ENCODE results near the gene RAP1A. TPM values are rescaled to one million over a fixed set of nuclear protein-coding genes. Genes with fewer than 3 reads are reported as not detected.

The RAP1A gene
- total and polyA plus RNA-seq, 2 experiments from 2014 or later = 37.6 to 40.0 TPM

- H3K9me2 ChIP-seq (ENCODE audit: insufficient read depth) = no peaks in the 10 kb centered on the region
- peaks cover 11% of the 10 kb centered on the region; the same call in 1 of the 2 replicates for H3F3A ChIP-seq (ENCODE audit: insufficient read depth)
- H3K4me2 ChIP-seq (ENCODE audit: unreplicated experiment) = no peak overlapping the region
- H3K4me1 ChIP-seq (ENCODE audit: insufficient read depth) = peaks cover 14% of the 10 kb centered on the region
- H3K4me3 ChIP-seq = no peak overlapping the region
- H3K9ac ChIP-seq = no peak overlapping the region
- in situ Hi-C loops (cut with MboI) = no loop called here
- peaks cover 2% of the 10 kb centered on the region; the same call in 1 of the 2 replicates for H3K36me3 ChIP-seq (ENCODE audit: low read depth)
- no peaks in the 10 kb centered on the region for H3K79me2 ChIP-seq (ENCODE audit: insufficient read depth)
- H3K27ac ChIP-seq = no peak overlapping the region
- no peaks in the 10 kb centered on the region for H3K27me3 ChIP-seq (replicated peaks; ENCODE audit: insufficient read depth)
- H4K20me1 ChIP-seq (ENCODE audit: insufficient read depth) = no peaks in the 10 kb centered on the region
- WGBS, 2 experiments (ENCODE audit: low coverage in 1 of 2, low lambda C conversion rate in 2 of 2, missing lambda C conversion rate in 2 of 2) = 89 to 93% methylated on average over 5 of the region's 5 CpGs
- no peak overlapping the region for H2AFZ ChIP-seq
- no peaks in the 10 kb centered on the region for H3K9me3 ChIP-seq (ENCODE audit: low read depth)
- no peak for DNase-seq
- TF ChIP-seq EZH2phosphoT487 (IDR thresholded peaks at IDR 0.05; ENCODE audit: insufficient read depth, low read depth) = no peak
Observed at GRCh38 chr1:111719135-111719534, 99.5 kb downstream of the RAP1A start.

- H3K36me3 ChIP-seq (ENCODE audit: low read depth) = no peaks in the 10 kb centered on the region
- no peak for DNase-seq
- H4K20me1 ChIP-seq (ENCODE audit: insufficient read depth) = no peaks in the 10 kb centered on the region
- WGBS, 2 experiments (ENCODE audit: low coverage in 1 of 2, low lambda C conversion rate in 2 of 2, missing lambda C conversion rate in 2 of 2) = 84 to 85% methylated on average over 4 of the region's 4 CpGs
- no peak overlapping the region for H3K27ac ChIP-seq
- H3K4me2 ChIP-seq (ENCODE audit: unreplicated experiment) = no peak overlapping the region
- H3K4me3 ChIP-seq = no peak overlapping the region
- H3K79me2 ChIP-seq (ENCODE audit: insufficient read depth) = no peaks in the 10 kb centered on the region
- H3K9me2 ChIP-seq (ENCODE audit: insufficient read depth) = no peaks in the 10 kb centered on the region
- H3K4me1 ChIP-seq (ENCODE audit: insufficient read depth) = peaks cover 14% of the 10 kb centered on the region
- H2AFZ ChIP-seq = no peak overlapping the region
- TF ChIP-seq EZH2 (IDR thresholded peaks at IDR 0.05; ENCODE audit: insufficient read depth, poor library complexity, severe bottlenecking) (no peak), EZH2phosphoT487 (IDR thresholded peaks at IDR 0.05; ENCODE audit: insufficient read depth, low read depth) (no peak)
- in situ Hi-C loops (cut with MboI) = no loop called here
- H3K9me3 ChIP-seq (ENCODE audit: low read depth) = no peaks in the 10 kb centered on the region
- no peaks in the 10 kb centered on the region for H3K27me3 ChIP-seq (replicated peaks; ENCODE audit: insufficient read depth)
- no peak overlapping the region for H3K9ac ChIP-seq
- peaks cover 5% of the 10 kb centered on the region; the same call in 1 of the 2 replicates for H3F3A ChIP-seq (ENCODE audit: insufficient read depth)
Observed at GRCh38 chr1:111719674-111720132, 100.1 kb downstream of the RAP1A start.

GRCh38 chr1:111720274-111720976, 100.8 kb downstream of the RAP1A start:
- Histone ChIP-seq H3K4me2 (ENCODE audit: unreplicated experiment) (no peak overlapping the region), H3K79me2 (ENCODE audit: insufficient read depth) (no peaks in the 10 kb centered on the region), H3F3A (ENCODE audit: insufficient read depth) (peaks cover 5% of the 10 kb centered on the region; the same call in 1 of the 2 replicates), H4K20me1 (ENCODE audit: insufficient read depth) (no peaks in the 10 kb centered on the region), H3K4me1 (ENCODE audit: insufficient read depth) (peaks cover 14% of the 10 kb centered on the region), H3K9me2 (ENCODE audit: insufficient read depth) (no peaks in the 10 kb centered on the region), H2AFZ (no peak overlapping the region), H3K4me3 (no peak overlapping the region), H3K27me3 (replicated peaks; ENCODE audit: insufficient read depth) (no peaks in the 10 kb centered on the region), H3K9ac (no peak overlapping the region), H3K36me3 (ENCODE audit: low read depth) (no peaks in the 10 kb centered on the region), H3K27ac (no peak overlapping the region), H3K9me3 (ENCODE audit: low read depth) (no peaks in the 10 kb centered on the region)
- no peak for DNase-seq
- in situ Hi-C loops (cut with MboI) = no loop called here
- 50 to 52% methylated on average over 7 of the region's 7 CpGs for WGBS, 2 experiments (ENCODE audit: low coverage in 1 of 2, low lambda C conversion rate in 2 of 2, missing lambda C conversion rate in 2 of 2)
- TF ChIP-seq EZH2 (IDR thresholded peaks at IDR 0.05; ENCODE audit: insufficient read depth, poor library complexity, severe bottlenecking) (no peak), EZH2phosphoT487 (IDR thresholded peaks at IDR 0.05; ENCODE audit: insufficient read depth, low read depth) (no peak)

GRCh38 chr1:111720977-111721786, 101.6 kb downstream of the RAP1A start:
- Histone ChIP-seq H3K27ac (no peak overlapping the region), H3K4me1 (ENCODE audit: insufficient read depth) (peaks cover 14% of the 10 kb centered on the region), H3K9me3 (ENCODE audit: low read depth) (no peaks in the 10 kb centered on the region), H3K79me2 (ENCODE audit: insufficient read depth) (no peaks in the 10 kb centered on the region), H3K27me3 (replicated peaks; ENCODE audit: insufficient read depth) (no peaks in the 10 kb centered on the region), H3K9me2 (ENCODE audit: insufficient read depth) (no peaks in the 10 kb centered on the region), H4K20me1 (ENCODE audit: insufficient read depth) (no peaks in the 10 kb centered on the region), H3K36me3 (ENCODE audit: low read depth) (no peaks in the 10 kb centered on the region), H2AFZ (no peak overlapping the region), H3K4me2 (ENCODE audit: unreplicated experiment) (no peak overlapping the region), H3K9ac (no peak overlapping the region), H3F3A (ENCODE audit: insufficient read depth) (peaks cover 5% of the 10 kb centered on the region; the same call in 1 of the 2 replicates), H3K4me3 (no peak overlapping the region)
- TF ChIP-seq EZH2 (IDR thresholded peaks at IDR 0.05; ENCODE audit: insufficient read depth, poor library complexity, severe bottlenecking) (no peak), EZH2phosphoT487 (IDR thresholded peaks at IDR 0.05; ENCODE audit: insufficient read depth, low read depth) (no peak)
- 83 to 84% methylated on average over 10 of the region's 10 CpGs for WGBS, 2 experiments (ENCODE audit: low coverage in 1 of 2, low lambda C conversion rate in 2 of 2, missing lambda C conversion rate in 2 of 2)
- in situ Hi-C loops (cut with MboI) = no loop called here
- peak; percentile 40 for DNase-seq

Data from GM23248 (cell line).